ENCODE measurements around the gene TRH. TPM values are rescaled to one million over a fixed set of nuclear protein-coding genes. Genes with fewer than 3 reads are reported as not detected.

The TRH gene
- total and polyA plus RNA-seq, 2 donors from 2014 or later = not detected

DNA sequence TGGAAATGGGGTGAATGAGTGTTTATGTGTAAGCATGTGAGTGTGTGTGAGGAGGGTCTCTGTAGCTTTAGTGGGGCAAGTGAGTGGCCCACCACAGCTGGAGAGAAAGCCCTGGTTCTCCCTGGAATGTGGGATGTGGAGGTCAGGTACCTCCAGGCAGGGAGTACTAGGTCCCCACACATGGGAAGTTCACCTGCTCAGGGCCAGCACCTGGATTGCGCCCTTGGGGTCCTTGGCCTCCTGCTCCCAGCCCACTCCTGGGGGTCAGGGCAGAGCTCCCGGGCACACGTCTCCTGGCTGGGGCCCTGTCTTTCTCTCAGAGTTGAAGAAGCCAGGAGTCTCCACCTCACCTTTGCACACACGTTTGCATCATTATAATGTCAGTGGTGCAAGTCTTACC lies 41.0 kb upstream of the TRH start:
- FAIRE-seq (no peak), DNase-seq (no peak)
- intact Hi-C loops (cut with DNase I) = no loop called here
- peaks cover 0 to 3% (median 0%) of the 10 kb centered on the region in 3 donors for H3K4me1 ChIP-seq (ENCODE audit: control insufficient read depth in 2 of 3, insufficient read depth in 2 of 3, low read depth in 1 of 3, low read length in 3 of 3)
- H3K4me3 ChIP-seq (ENCODE audit: low read length in 3 of 3) = no peak overlapping the region
- H3K27me3 ChIP-seq (ENCODE audit: control insufficient read depth, insufficient read depth, low read length) = no peaks in the 10 kb centered on the region
- H3K36me3 ChIP-seq (ENCODE audit: control insufficient read depth in 2 of 3, insufficient read depth in 3 of 3, low read length in 3 of 3) = no peaks in the 10 kb centered on the region
- H3K9me3 ChIP-seq (ENCODE audit: control insufficient read depth in 2 of 3, insufficient read depth in 1 of 3, low read length in 3 of 3) = peaks cover 0 to 15% (median 0%) of the 10 kb centered on the region in 3 donors
- H3K27ac ChIP-seq (ENCODE audit: low read depth in 2 of 2, low read length in 2 of 2) = no peak overlapping the region
- no peak overlapping the region for H3K9ac ChIP-seq (ENCODE audit: low read length in 3 of 3)
- TF ChIP-seq, protein P1, sequence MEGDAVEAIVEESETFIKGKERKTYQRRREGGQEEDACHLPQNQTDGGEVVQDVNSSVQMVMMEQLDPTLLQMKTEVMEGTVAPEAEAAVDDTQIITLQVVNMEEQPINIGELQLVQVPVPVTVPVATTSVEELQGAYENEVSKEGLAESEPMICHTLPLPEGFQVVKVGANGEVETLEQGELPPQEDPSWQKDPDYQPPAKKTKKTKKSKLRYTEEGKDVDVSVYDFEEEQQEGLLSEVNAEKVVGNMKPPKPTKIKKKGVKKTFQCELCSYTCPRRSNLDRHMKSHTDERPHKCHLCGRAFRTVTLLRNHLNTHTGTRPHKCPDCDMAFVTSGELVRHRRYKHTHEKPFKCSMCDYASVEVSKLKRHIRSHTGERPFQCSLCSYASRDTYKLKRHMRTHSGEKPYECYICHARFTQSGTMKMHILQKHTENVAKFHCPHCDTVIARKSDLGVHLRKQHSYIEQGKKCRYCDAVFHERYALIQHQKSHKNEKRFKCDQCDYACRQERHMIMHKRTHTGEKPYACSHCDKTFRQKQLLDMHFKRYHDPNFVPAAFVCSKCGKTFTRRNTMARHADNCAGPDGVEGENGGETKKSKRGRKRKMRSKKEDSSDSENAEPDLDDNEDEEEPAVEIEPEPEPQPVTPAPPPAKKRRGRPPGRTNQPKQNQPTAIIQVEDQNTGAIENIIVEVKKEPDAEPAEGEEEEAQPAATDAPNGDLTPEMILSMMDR (IDR thresholded peaks at IDR 0.05; ENCODE audit: borderline replicate concordance, extremely low read depth, insufficient read depth) = no peak

DNA sequence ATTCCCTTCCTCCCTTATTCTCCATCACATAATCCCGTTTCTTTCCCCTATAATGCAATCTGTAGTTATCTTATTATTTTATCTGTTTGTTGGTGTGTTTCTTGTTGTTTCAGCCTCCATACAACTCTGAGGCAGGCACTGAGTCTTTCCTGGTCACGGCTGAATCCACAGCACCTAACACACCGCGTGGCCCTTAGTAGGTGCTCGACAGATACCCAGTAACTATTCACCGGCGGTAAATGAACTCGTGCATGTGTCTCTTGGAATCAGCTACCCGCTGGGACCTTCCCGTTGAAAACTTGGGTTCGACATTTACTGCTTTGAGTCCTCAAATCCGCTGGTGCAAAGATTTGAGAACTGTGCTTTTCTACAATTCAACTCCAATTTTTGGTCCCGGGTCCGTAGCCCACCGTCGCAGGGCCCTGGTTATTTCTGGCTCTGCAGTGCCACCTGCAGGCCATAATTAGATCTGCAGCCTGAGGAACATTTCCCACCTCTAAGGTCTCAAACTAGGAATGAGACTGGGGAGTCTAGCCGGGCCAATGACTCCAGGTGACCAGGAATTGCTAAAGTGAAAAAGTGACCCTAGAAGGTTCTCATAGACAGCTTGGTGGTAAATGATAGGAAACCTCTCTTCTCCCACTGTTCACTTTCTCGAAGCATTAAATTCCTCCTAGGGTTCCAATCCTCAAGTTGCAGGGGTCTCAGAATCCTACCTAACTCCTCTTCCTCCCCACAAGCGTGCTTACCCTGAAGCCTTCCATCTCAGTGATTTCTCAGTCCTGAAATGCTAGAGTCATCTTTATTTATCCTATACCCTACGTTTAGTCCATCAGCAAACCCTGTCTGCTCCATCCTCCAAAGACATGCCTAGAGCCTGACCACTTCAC lies 40.0 kb upstream of the TRH start:
- peak in 4 of 5 donors; percentile 43 to 66 (median 52) for DNase-seq

DNA sequence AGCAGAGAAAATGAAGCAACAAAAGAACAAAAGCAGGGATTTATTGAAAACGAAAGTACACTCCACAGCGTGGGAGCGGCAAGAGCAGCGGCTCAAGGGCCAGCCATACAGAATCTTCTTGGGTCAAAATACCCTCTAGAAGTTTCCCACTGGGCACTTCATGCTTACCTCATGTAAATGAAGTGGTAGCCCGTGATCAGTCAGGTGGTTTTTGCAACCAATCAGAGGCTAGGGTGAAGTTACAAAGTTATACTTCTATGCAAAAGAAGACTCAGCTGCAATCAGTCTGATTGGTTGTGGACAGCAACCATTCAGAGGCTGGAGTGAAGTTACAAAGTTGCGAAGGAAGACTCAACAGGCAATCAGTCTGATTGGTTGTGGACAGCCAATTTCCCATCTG lies 37.8 kb upstream of the TRH start:
- DNase-seq (peak in 2 of 5 donors; percentile 17 to 55), FAIRE-seq (no peak)
- TF ChIP-seq, protein P1 (IDR thresholded peaks at IDR 0.05; ENCODE audit: borderline replicate concordance, extremely low read depth, insufficient read depth) = no peak
- Histone ChIP-seq H3K9ac (ENCODE audit: low read length in 3 of 3) (peak overlapping the region in 1 of 3 donors; percentile 14), H3K27ac (ENCODE audit: low read depth in 2 of 2, low read length in 2 of 2) (peak overlapping the region in 1 of 2 donors; percentile 20), H3K4me1 (ENCODE audit: control insufficient read depth in 2 of 3, insufficient read depth in 2 of 3, low read depth in 1 of 3, low read length in 3 of 3) (peaks cover 0 to 3% (median 0%) of the 10 kb centered on the region in 3 donors), H3K9me3 (ENCODE audit: control insufficient read depth in 2 of 3, insufficient read depth in 1 of 3, low read length in 3 of 3) (no peaks in the 10 kb centered on the region), H3K4me3 (ENCODE audit: low read length in 3 of 3) (peak overlapping the region in 2 of 3 donors; percentile 58 to 66), H3K27me3 (ENCODE audit: control insufficient read depth, insufficient read depth, low read length) (no peaks in the 10 kb centered on the region), H3K36me3 (ENCODE audit: control insufficient read depth in 2 of 3, insufficient read depth in 3 of 3, low read length in 3 of 3) (no peaks in the 10 kb centered on the region)
- intact Hi-C loops (cut with DNase I) = no loop called here

More for the DNA sequence above, 40.0 kb upstream of the TRH start:
- no peaks in the 10 kb centered on the region for H3K36me3 ChIP-seq (ENCODE audit: control insufficient read depth in 2 of 3, insufficient read depth in 3 of 3, low read length in 3 of 3)
- H3K27me3 ChIP-seq (ENCODE audit: control insufficient read depth, insufficient read depth, low read length) = no peaks in the 10 kb centered on the region
- intact Hi-C loops (cut with DNase I) = no loop called here
- TF ChIP-seq, protein P1 (IDR thresholded peaks at IDR 0.05; ENCODE audit: borderline replicate concordance, extremely low read depth, insufficient read depth) = peak; percentile 95
- peaks cover 0 to 3% (median 0%) of the 10 kb centered on the region in 3 donors for H3K4me1 ChIP-seq (ENCODE audit: control insufficient read depth in 2 of 3, insufficient read depth in 2 of 3, low read depth in 1 of 3, low read length in 3 of 3)
- peak overlapping the region in 2 of 3 donors; percentile 20 to 21 for H3K4me3 ChIP-seq (ENCODE audit: low read length in 3 of 3)
- H3K9me3 ChIP-seq (ENCODE audit: control insufficient read depth in 2 of 3, insufficient read depth in 1 of 3, low read length in 3 of 3) = peaks cover 0 to 9% (median 0%) of the 10 kb centered on the region in 3 donors
- peak overlapping the region in 1 of 3 donors; percentile 25 for H3K9ac ChIP-seq (ENCODE audit: low read length in 3 of 3)
- no peak for FAIRE-seq
- H3K27ac ChIP-seq (ENCODE audit: low read depth in 2 of 2, low read length in 2 of 2) = no peak overlapping the region
